HEK293T (cell line): ENCODE results near the gene ARRB1.

Source experiments
- CTCF ChIA-PET: fragments of 350-600 bp; formaldehyde crosslinking; extraction: SDS; loops from one replicate; lab custom pipeline; 2021; ENCODE audit warnings: antibody characterized with exemption, inconsistent platforms; lab: Yijun Ruan, JAX
- POLR2A ChIA-PET: fragments of 350-600 bp; formaldehyde crosslinking; extraction: SDS; loops from one replicate; lab custom pipeline; 2020; ENCODE audit warnings: antibody characterized with exemption, inconsistent platforms; lab: Yijun Ruan, JAX
- DNase-seq: peaks from one replicate; pipeline ENCODE4 v3.0.0; 2012; ENCODE audit warnings: mixed read lengths; ENCODE audit errors: extremely low spot score
- ARNT ChIP-seq: fragments of 450-650 bp; IDR thresholded peaks from 2 replicates; pipeline ENCODE4 v1.6.1; 2017; ENCODE audit warnings: mild to moderate bottlenecking
- BHLHE40 ChIP-seq: fragments of 450-650 bp; IDR thresholded peaks from 2 replicates; pipeline ENCODE4 v1.6.1; 2016; ENCODE audit warnings: mild to moderate bottlenecking, moderate library complexity, borderline replicate concordance
- CTBP1 ChIP-seq: fragments of 450-650 bp; IDR thresholded peaks from 2 replicates; pipeline ENCODE4 v1.6.1; 2016; ENCODE audit warnings: borderline replicate concordance
- ELF4 ChIP-seq: fragments of 450-650 bp; IDR thresholded peaks from 2 replicates; pipeline ENCODE4 v1.6.1; 2017; ENCODE audit warnings: antibody characterized with exemption
- FOXA1 ChIP-seq: fragments of 450-650 bp; IDR thresholded peaks from 2 replicates; pipeline ENCODE4 v1.6.1; 2016; ENCODE audit warnings: mild to moderate bottlenecking
- FOXK2 ChIP-seq: fragments of 450-650 bp; IDR thresholded peaks from 2 replicates; pipeline ENCODE4 v1.6.1; 2016; ENCODE audit warnings: mild to moderate bottlenecking
- FOXM1 ChIP-seq: fragments of 450-650 bp; IDR thresholded peaks from 2 replicates; pipeline ENCODE4 v1.6.1; 2017; ENCODE audit warnings: mild to moderate bottlenecking, borderline replicate concordance
- HDGF ChIP-seq: fragments of 450-650 bp; IDR thresholded peaks from 2 replicates; pipeline ENCODE4 v1.6.1; 2017; ENCODE audit warnings: antibody characterized with exemption, borderline replicate concordance
- L3MBTL2 ChIP-seq: fragments of 450-650 bp; conservative IDR thresholded peaks from 2 replicates; pipeline ENCODE4 v1.6.1; 2016; ENCODE audit warnings: mild to moderate bottlenecking
- LEF1 ChIP-seq: fragments of 450-650 bp; IDR thresholded peaks from 2 replicates; pipeline ENCODE4 v1.6.1; 2017; ENCODE audit warnings: mild to moderate bottlenecking, borderline replicate concordance
- NFRKB ChIP-seq: fragments of 450-650 bp; IDR thresholded peaks from 2 replicates; pipeline ENCODE4 v1.6.1; 2016; ENCODE audit warnings: mild to moderate bottlenecking, moderate library complexity
- SP1 ChIP-seq: fragments of 450-650 bp; IDR thresholded peaks from 2 replicates; pipeline ENCODE4 v1.6.1; 2017
- SUZ12 ChIP-seq: fragments of 450-650 bp; IDR thresholded peaks from 2 replicates; pipeline ENCODE4 v1.6.1; 2016; ENCODE audit warnings: mild to moderate bottlenecking
- TARDBP ChIP-seq: fragments of 450-650 bp; IDR thresholded peaks from 2 replicates; pipeline ENCODE4 v1.6.1; 2016
- ZNF384 ChIP-seq: fragments of 450-650 bp; IDR thresholded peaks from 2 replicates; pipeline ENCODE4 v1.6.1; 2016
- TF ChIP-seq, protein P1 (sequence below): fragments of 450-650 bp; IDR thresholded peaks from 2 replicates; pipeline ENCODE4 v1.6.1; 2016

ARRB1 gene

DNA sequence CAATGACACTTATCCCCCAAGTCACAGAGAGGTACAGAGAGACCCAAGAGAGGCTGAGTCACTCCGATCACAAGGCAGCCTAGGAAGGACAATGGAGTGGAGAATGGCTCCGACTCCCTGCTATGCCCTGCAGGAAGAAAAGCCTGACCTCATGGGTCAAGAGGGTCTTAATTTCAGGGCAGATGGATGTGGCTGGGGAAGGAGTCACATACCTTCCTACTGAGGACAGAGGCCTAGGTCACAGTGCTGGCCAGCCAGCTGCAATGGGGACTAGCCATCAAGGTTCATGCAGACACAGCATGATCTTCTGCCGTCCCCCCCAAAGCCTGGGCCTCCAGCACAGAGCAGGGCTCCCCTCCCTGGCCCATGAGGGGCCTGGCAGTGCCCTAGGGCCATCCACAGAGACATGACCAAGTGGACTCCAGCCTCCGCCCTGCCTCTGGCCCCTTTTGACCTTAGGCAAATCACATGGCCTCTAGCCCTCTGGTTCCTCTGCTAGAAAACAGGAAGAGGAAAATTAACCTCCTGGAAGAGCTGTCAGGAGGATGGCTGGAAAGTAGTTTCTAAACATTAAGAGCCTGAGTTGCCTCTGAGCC is 1.8 kb downstream of the ARRB1 start:
- CTCF ChIA-PET = interaction anchor here (1.2 kb wide), 1 partner anchor 10 kb away, joined by 4 read pairs; no protein-coding TSS in a partner anchor
- POLR2A ChIA-PET = no interaction called here

DNA sequence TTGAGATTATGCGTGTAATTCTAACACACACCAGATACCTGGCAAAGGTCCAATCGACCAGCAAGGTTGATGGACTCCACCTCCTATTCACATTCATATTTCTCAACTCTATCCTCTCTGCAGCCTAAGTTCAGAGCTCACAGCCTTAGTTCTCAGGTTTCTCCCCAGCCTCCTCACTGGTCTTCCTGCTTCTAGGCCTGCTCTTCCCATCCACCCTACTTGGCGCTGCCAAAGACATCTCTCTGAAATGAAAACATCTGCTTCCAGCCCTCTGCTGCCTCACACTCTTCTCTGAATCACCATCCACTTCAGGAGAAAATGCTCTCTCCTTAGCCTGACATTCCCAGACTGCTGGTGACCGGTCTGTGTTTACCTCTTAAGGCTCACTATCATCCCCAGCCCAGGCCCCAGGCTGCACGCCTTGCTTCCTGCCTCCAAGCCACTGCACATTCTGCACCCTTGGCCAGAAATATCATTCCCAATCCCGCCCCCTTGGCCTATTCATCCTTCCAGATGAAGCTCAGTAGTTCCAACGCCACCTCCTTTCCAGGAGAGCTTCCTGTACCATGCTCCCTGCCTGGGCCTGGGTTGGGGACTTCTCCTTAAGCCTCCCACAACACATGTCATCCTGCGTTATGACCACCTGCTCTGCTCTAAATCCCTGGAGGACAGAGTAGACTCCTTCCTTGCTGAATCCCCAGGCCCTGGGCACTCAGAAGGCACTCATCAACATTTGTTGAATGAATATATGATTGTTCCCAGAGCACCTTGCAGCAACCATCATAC is 3.5 kb downstream of the ARRB1 start:
- no peak for DNase-seq
- ChIA-PET POLR2A (interaction anchor here (1.2 kb wide), 1 partner anchor 8 kb away, joined by 3 read pairs; no protein-coding TSS in a partner anchor), CTCF (interaction anchor here (0.6 kb wide), 1 partner anchor 8 kb away, joined by 3 read pairs; no protein-coding TSS in a partner anchor)

More for the DNA sequence above, 1.8 kb downstream of the ARRB1 start:
- no peak for DNase-seq
- TF ChIP-seq TARDBP = no peak
- no peak for TF ChIP-seq FOXM1
- TF ChIP-seq, protein P1, sequence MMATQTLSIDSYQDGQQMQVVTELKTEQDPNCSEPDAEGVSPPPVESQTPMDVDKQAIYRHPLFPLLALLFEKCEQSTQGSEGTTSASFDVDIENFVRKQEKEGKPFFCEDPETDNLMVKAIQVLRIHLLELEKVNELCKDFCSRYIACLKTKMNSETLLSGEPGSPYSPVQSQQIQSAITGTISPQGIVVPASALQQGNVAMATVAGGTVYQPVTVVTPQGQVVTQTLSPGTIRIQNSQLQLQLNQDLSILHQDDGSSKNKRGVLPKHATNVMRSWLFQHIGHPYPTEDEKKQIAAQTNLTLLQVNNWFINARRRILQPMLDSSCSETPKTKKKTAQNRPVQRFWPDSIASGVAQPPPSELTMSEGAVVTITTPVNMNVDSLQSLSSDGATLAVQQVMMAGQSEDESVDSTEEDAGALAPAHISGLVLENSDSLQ = no peak
- TF ChIP-seq NFRKB = no peak
- TF ChIP-seq ARNT = no peak
- no peak for TF ChIP-seq FOXK2
- TF ChIP-seq SUZ12 = no peak

DNA sequence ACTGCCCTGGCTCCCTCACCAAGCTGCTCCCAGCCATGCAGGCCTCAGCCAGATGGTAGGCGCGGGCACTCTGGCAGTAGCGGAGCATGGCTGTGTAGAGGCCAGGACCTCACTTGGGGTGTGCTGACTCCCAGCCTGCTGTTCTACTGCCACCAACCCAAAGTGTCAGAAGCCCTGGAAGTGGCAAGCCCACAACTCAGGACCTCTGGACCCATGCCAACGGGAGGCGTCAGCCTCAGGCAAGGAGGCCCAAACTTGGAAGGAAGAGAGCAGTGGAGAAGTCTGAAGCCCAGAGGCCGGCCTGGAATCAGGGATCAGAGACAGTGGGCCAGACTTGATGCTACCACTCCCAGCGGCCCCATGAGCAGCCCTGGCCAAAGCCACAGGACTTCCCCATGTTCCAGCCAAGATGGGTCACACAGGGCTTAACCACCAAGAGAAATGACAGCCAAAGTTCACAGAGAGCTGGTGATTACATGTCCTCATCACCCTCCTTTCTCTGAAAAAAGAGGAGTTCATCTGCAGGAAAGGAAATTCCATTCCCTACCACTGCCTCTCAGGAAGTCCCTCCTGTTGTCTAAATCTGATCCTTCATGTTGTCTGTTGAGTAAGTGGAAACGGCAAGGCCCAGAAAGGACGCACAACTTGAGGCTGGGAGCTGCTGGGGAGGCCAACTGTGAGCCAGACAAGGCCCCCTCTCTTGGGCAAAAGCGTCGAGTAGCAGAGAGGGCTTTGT is 4.4 kb downstream of the ARRB1 start:
- CTCF ChIA-PET = no interaction called here
- POLR2A ChIA-PET = no interaction called here
- TF ChIP-seq ZNF384 (no peak), BHLHE40 (no peak), FOXK2 (no peak), NFRKB (no peak), ARNT (no peak), FOXA1 (no peak), FOXM1 (no peak), LEF1 (no peak), L3MBTL2 (no peak), SP1 (no peak), SUZ12 (no peak), TARDBP (no peak), ELF4 (no peak), HDGF (no peak)
- TF ChIP-seq, protein P1 = no peak
- DNase-seq = no peak

More for the DNA sequence above, 3.5 kb downstream of the ARRB1 start:
- TF ChIP-seq SP1 (no peak), TARDBP (no peak), CTBP1 (no peak), ELF4 (no peak), L3MBTL2 (no peak), HDGF (no peak), FOXA1 (no peak), LEF1 (no peak), FOXK2 (no peak), FOXM1 (no peak), SUZ12 (no peak), NFRKB (no peak), ARNT (no peak), ZNF384 (no peak), BHLHE40 (no peak)
- TF ChIP-seq, protein P1 = no peak

DNA sequence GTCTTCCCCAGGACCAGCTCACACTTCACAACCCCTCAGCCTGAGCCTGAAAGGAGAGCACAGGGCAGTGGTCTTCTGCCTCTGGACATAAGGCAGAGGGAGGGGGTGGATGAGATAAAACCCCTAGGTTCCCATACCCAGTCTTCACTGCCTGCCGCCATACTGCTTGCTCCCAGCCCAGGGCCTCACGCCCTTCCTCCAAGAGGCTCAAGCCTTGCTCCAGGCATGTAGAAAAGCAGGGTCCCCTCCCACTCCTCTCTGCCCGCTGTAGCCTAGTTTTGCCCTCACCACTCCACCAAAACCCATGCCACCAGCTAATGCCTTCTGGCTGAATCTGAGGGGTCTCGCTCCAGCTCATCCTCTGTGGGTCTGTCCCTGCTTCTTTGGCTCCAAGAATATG is 5.2 kb downstream of the ARRB1 start:
- ChIA-PET POLR2A (no interaction called here), CTCF (no interaction called here)
- DNase-seq = no peak
- TF ChIP-seq L3MBTL2 (no peak), HDGF (no peak), NFRKB (no peak), BHLHE40 (no peak), FOXA1 (no peak), ZNF384 (no peak), LEF1 (no peak), SP1 (no peak), ELF4 (no peak), TARDBP (no peak), CTBP1 (no peak), ARNT (no peak), FOXK2 (no peak), FOXM1 (no peak), SUZ12 (no peak)
- TF ChIP-seq, protein P1 = no peak
